Panc1 (cell line): Measurements from ENCODE around the gene ZFYVE28. TPM values are rescaled to one million over a fixed set of nuclear protein-coding genes. Genes with fewer than 3 reads are reported as not detected.

Source experiments
- ATAC-seq: fragments of 200-7000 bp; cut with Tn5 transposase; 2 replicates; pipeline ENCODE4 v1.9.1; 2020; ENCODE audit warnings: mild to moderate bottlenecking, moderate library complexity
- BruUV-seq: library from RNA; stranded (reverse); fragments of 400-500 nt; replicated peaks from 2 replicates; lab custom pipeline; 2021; lab: Mats Ljungman, UMichigan
- CTCF ChIA-PET: fragments of 300-600 bp; sonication (Branson Sonifier 250); formaldehyde crosslinking; loops from one replicate; lab custom pipeline; 2022; ENCODE audit warnings: antibody characterized with exemption; lab: Charles Lee
- POLR2A ChIA-PET: fragments of 300-600 bp; sonication (Branson Sonifier 250); formaldehyde crosslinking; loops from one replicate; lab custom pipeline; 2022; ENCODE audit warnings: antibody characterized with exemption; lab: Charles Lee
- DNase-seq: peaks from one replicate; pipeline ENCODE4 v3.0.0-alpha.2; 2010; ENCODE audit warnings: low read depth, low spot score
- H3K27ac ChIP-seq: 2 replicates; pipeline ENCODE4 v1.5.1; 2011; ENCODE audit warnings: mild to moderate bottlenecking, low read length, inconsistent platforms
- H3K27me3 ChIP-seq: fragments of 200-500 bp; sonication (Bioruptor generic); 2 replicates; pipeline ENCODE4 v1.6.0; 2014; ENCODE audit warnings: low read length, inconsistent platforms; ENCODE audit not compliant: control insufficient read depth, insufficient read depth
- H3K36me3 ChIP-seq: fragments of 200-500 bp; sonication (Bioruptor generic); 2 replicates; pipeline ENCODE4 v1.5.1; 2014; ENCODE audit warnings: inconsistent platforms, mild to moderate bottlenecking, low read length, moderate library complexity; ENCODE audit not compliant: control insufficient read depth, insufficient read depth
- H3K4me1 ChIP-seq: 2 replicates; pipeline ENCODE4 v1.5.1; 2011; ENCODE audit warnings: inconsistent platforms, mild to moderate bottlenecking, low read length, moderate library complexity; ENCODE audit not compliant: control insufficient read depth, insufficient read depth
- H3K4me3 ChIP-seq, 2 experiments: 2 replicates each; pipeline ENCODE4 v1.5.1; 2011 to 2012; ENCODE audit warnings: low read depth in 2 of 2, low read length in 2 of 2, mild to moderate bottlenecking in 2 of 2, inconsistent platforms in 1 of 2, moderate library complexity in 1 of 2
- H3K9me3 ChIP-seq: fragments of 200-500 bp; sonication (Bioruptor generic); 2 replicates; pipeline ENCODE4 v1.5.1; 2014; ENCODE audit warnings: low read depth, mild to moderate bottlenecking, inconsistent platforms, low read length, moderate library complexity; ENCODE audit not compliant: control insufficient read depth, insufficient read depth
- CTCF ChIP-seq: fragments of 450-650 bp; IDR thresholded peaks from 2 replicates; pipeline ENCODE4 v1.5.1; 2017; ENCODE audit warnings: mild to moderate bottlenecking
- POLR2AphosphoS5 ChIP-seq: IDR thresholded peaks from 2 replicates; pipeline ENCODE4 v1.6.1; 2012; ENCODE audit warnings: mild to moderate bottlenecking, low read depth, low read length, moderate library complexity
- REST ChIP-seq, 2 experiments: IDR thresholded peaks; 2 replicates each; pipeline ENCODE4 v1.6.1; 2011 to 2012; ENCODE audit warnings: low read depth in 2 of 2, control low read depth in 1 of 2, low read length in 1 of 2, mild to moderate bottlenecking in 1 of 2, moderate library complexity in 1 of 2; ENCODE audit not compliant: insufficient read depth in 1 of 2
- SIN3A ChIP-seq: IDR thresholded peaks from 2 replicates; pipeline ENCODE4 v1.6.1; 2012; ENCODE audit warnings: low read depth, mild to moderate bottlenecking, low read length, moderate library complexity, borderline replicate concordance; ENCODE audit not compliant: insufficient read depth
- TCF7L2 ChIP-seq: IDR thresholded peaks from 2 replicates; pipeline ENCODE4 v1.6.1; 2011; ENCODE audit warnings: mild to moderate bottlenecking, low read depth, low read length, inconsistent platforms
- in situ Hi-C: cut with HindIII; loops from 2 replicates; pipeline ENCODE4 v1.10.0; 2016; ENCODE audit warnings: low sequenced_read_pairs, low pct_unique_long_range_greater_than_20kb
- intact Hi-C: fragments of 100-400 bp; cut with micrococcal nuclease; formaldehyde crosslinking; loops from one replicate; pipeline ENCODE4 v1.10.0; 2022; ENCODE audit not compliant: unreplicated experiment
- total RNA-seq: library from RNA; stranded (reverse); gene quantifications from one replicate; pipeline ENCODE4 v1.2.1, GENCODE V29; 2021; ENCODE audit not compliant: unreplicated experiment

ZFYVE28 gene
- total RNA-seq, 1 experiment from 2014 or later: 11.9 TPM

- ATAC-seq: peak; percentile 95
- TF ChIP-seq TCF7L2: no peak
- TF ChIP-seq POLR2AphosphoS5: peak; percentile 76; the same call in 1 of the 2 replicates
- TF ChIP-seq REST (IDR thresholded peaks at IDR 0.05; ENCODE audit: insufficient read depth in 1 of 2, low read depth in 2 of 2, low read length in 1 of 2): 0 out of 4 replicates have a peak, but pooled peaks of 1 of the 2 experiments have one; percentile 21
- TF ChIP-seq SIN3A: peak; percentile 71; the same call in 1 of the 2 replicates
- no peaks in the 10 kb centered on the region for H3K27me3 ChIP-seq
- peak within 1 kb of the TSS; percentile 80 to 82 for H3K4me3 ChIP-seq
- H3K36me3 ChIP-seq: peaks cover 3% of the 10 kb centered on the region; the same call in 1 of the 2 replicates
- CTCF ChIA-PET: interaction anchor here (0.7 kb wide), 1 partner anchor 112 kb away, joined by 8 read pairs; no protein-coding TSS in a partner anchor
- no TSS peak for BruUV-seq
- in situ Hi-C loops (no loop called here), intact Hi-C loops (no loop called here)
- H3K4me1 ChIP-seq: peaks cover 15% of the 10 kb centered on the region
- POLR2A ChIA-PET: no interaction called here
- peak within 1 kb of the TSS; percentile 76 for H3K27ac ChIP-seq
- DNase-seq: peak; percentile 84
- no peaks in the 10 kb centered on the region for H3K9me3 ChIP-seq
These were observed 176.8 kb downstream of the ZFYVE28 start, which contains the start of the genes HAUS3 and POLN for GRCh38 chr4:2241410-2242353. Gene HAUS3 (minus strand): TSS chr4:2242121. CDS start chr4:2240946, 1,175 bp downstream. Gene POLN (minus strand): TSS chr4:2242121. CDS start chr4:2229231, 12,890 bp downstream.

GRCh38 chr4:2241003-2241402, 177.4 kb downstream of the ZFYVE28 start:
- in situ Hi-C loops: no loop called here
- peak overlapping the region; percentile 80 to 82 for H3K4me3 ChIP-seq
- H3K27ac ChIP-seq: peak overlapping the region; percentile 76
- no TSS peak for BruUV-seq
- no peaks in the 10 kb centered on the region for H3K27me3 ChIP-seq
- CTCF ChIA-PET: no interaction called here
- POLR2A ChIA-PET: no interaction called here
- TF ChIP-seq SIN3A: no peak
- TF ChIP-seq TCF7L2: no peak
- TF ChIP-seq REST (IDR thresholded peaks at IDR 0.05; ENCODE audit: insufficient read depth in 1 of 2, low read depth in 2 of 2, low read length in 1 of 2): no peak
- no peak for TF ChIP-seq POLR2AphosphoS5
- TF ChIP-seq CTCF: no peak
- intact Hi-C loops: no loop called here
- no peaks in the 10 kb centered on the region for H3K9me3 ChIP-seq
- H3K36me3 ChIP-seq: peaks cover 5% of the 10 kb centered on the region; the same call in 1 of the 2 replicates
- DNase-seq (no peak), ATAC-seq (no peak)
- peaks cover 15% of the 10 kb centered on the region for H3K4me1 ChIP-seq
